H1 (cell line): ENCODE measurements around the gene ZNF837. TPM values are rescaled to one million over a fixed set of nuclear protein-coding genes. Genes with fewer than 3 reads are reported as not detected.
A peak's percentile ranks its signal among the peaks of the same experiment; 100 is the strongest.

Experiments used
- CREB1 ChIP-seq: IDR thresholded peaks from 2 replicates; pipeline ENCODE4 v1.6.1; 2012; ENCODE audit warnings: inconsistent platforms
- GTF2F1 ChIP-seq: IDR thresholded peaks from 2 replicates; pipeline ENCODE4 v1.6.1; 2012; ENCODE audit warnings: low read depth, low read length, improper control_type of control experiment, borderline replicate concordance
- PHF8 ChIP-seq: fragments of 200-600 bp; sonication (generic); conservative IDR thresholded peaks from 2 replicates; pipeline ENCODE4 v1.7.1; 2012; ENCODE audit warnings: low read depth, mild to moderate bottlenecking, inconsistent platforms, low read length, moderate library complexity
- RNF2 ChIP-seq: fragments of 200-900, 300-1000 bp; sonication (generic); IDR thresholded peaks from 2 replicates; pipeline ENCODE4 v1.7.1; 2016; ENCODE audit warnings: borderline replicate concordance, low read depth, mild to moderate bottlenecking, antibody characterized with exemption, low read length; ENCODE audit not compliant: poor library complexity, severe bottlenecking; ENCODE audit errors: missing control alignments
- SIN3A ChIP-seq, 2 experiments: IDR thresholded peaks in 1 of 2; conservative IDR thresholded peaks in 1 of 2; 2 replicates each; pipeline ENCODE4 v1.6.1; 2011 to 2012; ENCODE audit warnings: low read length in 2 of 2, improper control_type of control experiment in 1 of 2, low read depth in 1 of 2, mild to moderate bottlenecking in 1 of 2
- SP2 ChIP-seq: IDR thresholded peaks from 2 replicates; pipeline ENCODE4 v1.6.1; 2012; ENCODE audit warnings: mild to moderate bottlenecking, low read length, inconsistent platforms
- polyA plus RNA-seq, 7 experiments: library from polyadenylated mRNA; depleted of rRNA in 3 of 7; stranded (reverse) in 5 of 7; unstranded in 2 of 7; fragments of >200 nt in 5 of 7; fragments of 200-250 nt in 2 of 7; gene quantifications; 1 replicate in 5 of 7; 2 replicates in 1 of 7; 4 replicates in 1 of 7; pipeline versions ENCODE4 v1.2.1 to v1.2.3, GENCODE V29; 2011 to 2013; ENCODE audit warnings: missing spikeins in 2 of 7, mixed read lengths in 2 of 7
- total RNA-seq: library from RNA; stranded (reverse); fragmentation: NEBNext Ultra II Directional; extraction: Animal tissue kit (Norgen Biotek cat#: 25700); gene quantifications from 2 replicates; pipeline ENCODE4 v1.2.1, GENCODE V29; 2021
- TF ChIP-seq, protein P1 (sequence below): fragments of 300-600 bp; sonication (generic); IDR thresholded peaks from 2 replicates; pipeline ENCODE4 v1.7.1; 2012; ENCODE audit warnings: low read length, moderate library complexity, mild to moderate bottlenecking, inconsistent platforms; ENCODE audit not compliant: insufficient replicate concordance

ZNF837 gene
- total and polyA plus RNA-seq, 2 of the 8 experiments (the other 6 are each of a cell fraction or from before 2014, with no cell fraction given), result 1.9 to 3.3 TPM

DNA sequence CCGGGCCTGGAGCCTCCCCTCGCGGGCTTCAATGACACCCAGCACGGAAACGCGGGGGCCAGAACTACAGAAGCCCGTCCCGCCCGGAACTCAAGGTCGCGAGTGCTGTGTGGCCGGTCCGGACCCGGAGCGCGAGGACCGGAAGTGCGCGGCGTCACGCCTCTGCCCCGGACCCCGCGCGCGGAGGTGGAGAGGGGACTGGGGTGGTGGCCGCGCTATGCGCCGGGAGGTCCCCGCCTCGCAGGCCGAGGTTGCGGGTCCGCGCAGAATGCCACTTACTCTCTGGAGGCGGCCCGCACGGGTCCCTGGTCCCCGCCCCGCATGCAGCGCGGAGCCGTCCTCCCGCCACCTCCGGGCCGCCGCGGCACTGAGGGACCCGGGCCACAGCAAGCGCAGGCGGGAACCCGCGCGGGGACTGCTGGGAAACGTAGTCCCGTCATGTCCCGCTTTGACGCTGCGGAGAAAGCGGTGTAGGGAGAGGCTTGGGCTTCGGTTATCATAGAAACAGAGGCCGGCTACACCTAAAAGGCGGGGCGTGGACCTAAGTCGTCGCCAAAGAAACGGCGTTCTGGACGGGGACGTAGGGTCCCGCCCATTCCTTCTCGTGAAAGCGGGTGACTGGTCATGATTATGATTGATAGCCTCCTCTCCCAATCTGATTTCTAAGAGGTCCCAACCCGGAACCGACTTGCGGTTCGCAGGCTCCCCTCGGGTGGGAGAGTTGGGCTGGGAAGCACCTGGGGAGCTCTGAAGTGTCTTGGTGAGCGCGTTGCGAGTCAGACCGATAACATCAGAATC lies at the start of gene ZNF837 (continued):
- TF ChIP-seq, protein P1, sequence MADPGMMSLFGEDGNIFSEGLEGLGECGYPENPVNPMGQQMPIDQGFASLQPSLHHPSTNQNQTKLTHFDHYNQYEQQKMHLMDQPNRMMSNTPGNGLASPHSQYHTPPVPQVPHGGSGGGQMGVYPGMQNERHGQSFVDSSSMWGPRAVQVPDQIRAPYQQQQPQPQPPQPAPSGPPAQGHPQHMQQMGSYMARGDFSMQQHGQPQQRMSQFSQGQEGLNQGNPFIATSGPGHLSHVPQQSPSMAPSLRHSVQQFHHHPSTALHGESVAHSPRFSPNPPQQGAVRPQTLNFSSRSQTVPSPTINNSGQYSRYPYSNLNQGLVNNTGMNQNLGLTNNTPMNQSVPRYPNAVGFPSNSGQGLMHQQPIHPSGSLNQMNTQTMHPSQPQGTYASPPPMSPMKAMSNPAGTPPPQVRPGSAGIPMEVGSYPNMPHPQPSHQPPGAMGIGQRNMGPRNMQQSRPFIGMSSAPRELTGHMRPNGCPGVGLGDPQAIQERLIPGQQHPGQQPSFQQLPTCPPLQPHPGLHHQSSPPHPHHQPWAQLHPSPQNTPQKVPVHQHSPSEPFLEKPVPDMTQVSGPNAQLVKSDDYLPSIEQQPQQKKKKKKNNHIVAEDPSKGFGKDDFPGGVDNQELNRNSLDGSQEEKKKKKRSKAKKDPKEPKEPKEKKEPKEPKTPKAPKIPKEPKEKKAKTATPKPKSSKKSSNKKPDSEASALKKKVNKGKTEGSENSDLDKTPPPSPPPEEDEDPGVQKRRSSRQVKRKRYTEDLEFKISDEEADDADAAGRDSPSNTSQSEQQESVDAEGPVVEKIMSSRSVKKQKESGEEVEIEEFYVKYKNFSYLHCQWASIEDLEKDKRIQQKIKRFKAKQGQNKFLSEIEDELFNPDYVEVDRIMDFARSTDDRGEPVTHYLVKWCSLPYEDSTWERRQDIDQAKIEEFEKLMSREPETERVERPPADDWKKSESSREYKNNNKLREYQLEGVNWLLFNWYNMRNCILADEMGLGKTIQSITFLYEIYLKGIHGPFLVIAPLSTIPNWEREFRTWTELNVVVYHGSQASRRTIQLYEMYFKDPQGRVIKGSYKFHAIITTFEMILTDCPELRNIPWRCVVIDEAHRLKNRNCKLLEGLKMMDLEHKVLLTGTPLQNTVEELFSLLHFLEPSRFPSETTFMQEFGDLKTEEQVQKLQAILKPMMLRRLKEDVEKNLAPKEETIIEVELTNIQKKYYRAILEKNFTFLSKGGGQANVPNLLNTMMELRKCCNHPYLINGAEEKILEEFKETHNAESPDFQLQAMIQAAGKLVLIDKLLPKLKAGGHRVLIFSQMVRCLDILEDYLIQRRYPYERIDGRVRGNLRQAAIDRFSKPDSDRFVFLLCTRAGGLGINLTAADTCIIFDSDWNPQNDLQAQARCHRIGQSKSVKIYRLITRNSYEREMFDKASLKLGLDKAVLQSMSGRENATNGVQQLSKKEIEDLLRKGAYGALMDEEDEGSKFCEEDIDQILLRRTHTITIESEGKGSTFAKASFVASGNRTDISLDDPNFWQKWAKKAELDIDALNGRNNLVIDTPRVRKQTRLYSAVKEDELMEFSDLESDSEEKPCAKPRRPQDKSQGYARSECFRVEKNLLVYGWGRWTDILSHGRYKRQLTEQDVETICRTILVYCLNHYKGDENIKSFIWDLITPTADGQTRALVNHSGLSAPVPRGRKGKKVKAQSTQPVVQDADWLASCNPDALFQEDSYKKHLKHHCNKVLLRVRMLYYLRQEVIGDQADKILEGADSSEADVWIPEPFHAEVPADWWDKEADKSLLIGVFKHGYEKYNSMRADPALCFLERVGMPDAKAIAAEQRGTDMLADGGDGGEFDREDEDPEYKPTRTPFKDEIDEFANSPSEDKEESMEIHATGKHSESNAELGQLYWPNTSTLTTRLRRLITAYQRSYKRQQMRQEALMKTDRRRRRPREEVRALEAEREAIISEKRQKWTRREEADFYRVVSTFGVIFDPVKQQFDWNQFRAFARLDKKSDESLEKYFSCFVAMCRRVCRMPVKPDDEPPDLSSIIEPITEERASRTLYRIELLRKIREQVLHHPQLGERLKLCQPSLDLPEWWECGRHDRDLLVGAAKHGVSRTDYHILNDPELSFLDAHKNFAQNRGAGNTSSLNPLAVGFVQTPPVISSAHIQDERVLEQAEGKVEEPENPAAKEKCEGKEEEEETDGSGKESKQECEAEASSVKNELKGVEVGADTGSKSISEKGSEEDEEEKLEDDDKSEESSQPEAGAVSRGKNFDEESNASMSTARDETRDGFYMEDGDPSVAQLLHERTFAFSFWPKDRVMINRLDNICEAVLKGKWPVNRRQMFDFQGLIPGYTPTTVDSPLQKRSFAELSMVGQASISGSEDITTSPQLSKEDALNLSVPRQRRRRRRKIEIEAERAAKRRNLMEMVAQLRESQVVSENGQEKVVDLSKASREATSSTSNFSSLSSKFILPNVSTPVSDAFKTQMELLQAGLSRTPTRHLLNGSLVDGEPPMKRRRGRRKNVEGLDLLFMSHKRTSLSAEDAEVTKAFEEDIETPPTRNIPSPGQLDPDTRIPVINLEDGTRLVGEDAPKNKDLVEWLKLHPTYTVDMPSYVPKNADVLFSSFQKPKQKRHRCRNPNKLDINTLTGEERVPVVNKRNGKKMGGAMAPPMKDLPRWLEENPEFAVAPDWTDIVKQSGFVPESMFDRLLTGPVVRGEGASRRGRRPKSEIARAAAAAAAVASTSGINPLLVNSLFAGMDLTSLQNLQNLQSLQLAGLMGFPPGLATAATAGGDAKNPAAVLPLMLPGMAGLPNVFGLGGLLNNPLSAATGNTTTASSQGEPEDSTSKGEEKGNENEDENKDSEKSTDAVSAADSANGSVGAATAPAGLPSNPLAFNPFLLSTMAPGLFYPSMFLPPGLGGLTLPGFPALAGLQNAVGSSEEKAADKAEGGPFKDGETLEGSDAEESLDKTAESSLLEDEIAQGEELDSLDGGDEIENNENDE, result no peak
- TF ChIP-seq GTF2F1 (peak; percentile 59; the same call in 1 of the 2 replicates), SP2 (peak; percentile 81), RNF2 (no peak), SIN3A (conservative IDR thresholded peaks at IDR 0.05 in 1 of 2, IDR thresholded peaks at IDR 0.05 in 1 of 2; ENCODE audit: low read depth in 1 of 2, low read length in 2 of 2) (peak; percentile 83 to 93; a peak in 2 of 4 replicates), CREB1 (peak; percentile 83), PHF8 (peak; percentile 100)
